Prostate gland (tissue), 2 donors: ENCODE results near the gene PMP22.

Experiments
- CTCF ChIP-seq, 4 experiments: fragments of 200-600 bp in 2 of 4; fragments of 450-650 bp in 2 of 4; sonication (generic) in 2 of 4; IDR thresholded peaks; 1 replicate in 3 of 4; 2 replicates in 1 of 4; pipeline ENCODE4 v1.5.1; 2016 to 2019; ENCODE audit warnings: antibody characterized with exemption in 4 of 4, mild to moderate bottlenecking in 2 of 4, moderate library complexity in 2 of 4
- POLR2A ChIP-seq: fragments of 450-650 bp; IDR thresholded peaks from one replicate; pipeline ENCODE4 v1.6.1; 2016; ENCODE audit warnings: antibody characterized with exemption, mild to moderate bottlenecking
- POLR2AphosphoS5 ChIP-seq: sonication (generic); formaldehyde crosslinking; IDR thresholded peaks from one replicate; pipeline ENCODE4 v1.6.1; 2017; ENCODE audit warnings: antibody characterized with exemption

- TF ChIP-seq POLR2A (no peak), CTCF (IDR thresholded peaks at IDR 0.05) (no peak), POLR2AphosphoS5 (no peak)
These were observed 3.8 kb downstream of the PMP22 start for GRCh38 chr17:15261258-15261801.
